ENCODE data around the gene GUCD1. TPM values are rescaled to one million over a fixed set of nuclear protein-coding genes. Genes with fewer than 3 reads are reported as not detected.

The GUCD1 gene
- total and polyA plus RNA-seq, 9 donors: 67.1 to 81.1 (median 72.5) TPM

DNA sequence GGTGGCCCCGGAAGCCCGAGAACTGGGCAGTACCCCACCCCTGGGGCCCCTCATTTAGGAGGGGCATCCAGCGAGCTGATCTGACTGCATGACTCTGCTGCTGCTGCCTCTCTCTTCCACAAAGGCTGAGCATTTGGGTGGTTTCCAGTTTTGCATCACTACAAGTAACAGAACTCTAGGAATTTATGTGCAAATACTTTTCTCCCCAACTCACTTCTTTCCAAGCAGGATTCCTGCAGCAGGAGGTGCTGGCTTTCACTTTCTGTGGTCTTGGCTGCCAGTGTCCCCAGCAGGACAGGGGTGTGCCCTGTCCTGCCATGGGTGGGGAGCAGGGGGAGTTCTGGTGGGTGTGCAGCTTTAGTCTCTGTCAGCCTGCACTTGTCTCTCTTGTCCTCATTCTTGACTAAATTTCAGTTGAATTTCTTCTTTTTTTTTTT is 38.6 kb downstream of the GUCD1 start:
- H3K4me1 ChIP-seq (ENCODE audit: control insufficient read depth, insufficient read depth, low read length): peaks cover 22% of the 10 kb centered on the region
- no peaks in the 10 kb centered on the region for H3K36me3 ChIP-seq (ENCODE audit: control insufficient read depth, insufficient read depth, low read length)
- H3K27me3 ChIP-seq (ENCODE audit: control insufficient read depth, insufficient read depth, low read length): no peaks in the 10 kb centered on the region
- no peaks in the 10 kb centered on the region for H3K9me3 ChIP-seq (replicated peaks; ENCODE audit: control insufficient read depth, low read depth, low read length)
- H3K4me3 ChIP-seq (ENCODE audit: low read length): no peak overlapping the region
- WGBS (ENCODE audit: insufficient coverage): 0% methylated on average over 1 of the region's 3 CpGs
- peak overlapping the region; percentile 2 for H3K27ac ChIP-seq (ENCODE audit: low read length)
- DNase-seq: peak; percentile 92

DNA sequence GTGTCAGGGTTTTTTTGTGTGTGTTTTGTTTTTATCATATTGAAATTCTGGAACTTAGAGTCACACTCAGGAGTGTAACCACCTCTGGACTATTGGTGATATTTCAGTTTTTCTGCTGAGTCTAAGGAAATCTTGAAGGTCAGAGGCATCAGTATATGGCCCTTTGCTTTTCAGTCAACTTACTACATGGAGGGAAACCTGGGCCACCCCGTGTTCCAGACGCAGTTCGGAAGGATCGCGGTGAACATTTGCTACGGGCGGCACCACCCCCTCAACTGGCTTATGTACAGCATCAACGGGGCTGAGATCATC is 40.0 kb downstream of the GUCD1 start:
- Histone ChIP-seq H3K4me3 (ENCODE audit: low read length) (no peak overlapping the region), H3K4me1 (ENCODE audit: control insufficient read depth, insufficient read depth, low read length) (peaks cover 32% of the 10 kb centered on the region), H3K27ac (ENCODE audit: low read length) (no peak overlapping the region), H3K36me3 (ENCODE audit: control insufficient read depth, insufficient read depth, low read length) (no peaks in the 10 kb centered on the region), H3K27me3 (ENCODE audit: control insufficient read depth, insufficient read depth, low read length) (no peaks in the 10 kb centered on the region), H3K9me3 (replicated peaks; ENCODE audit: control insufficient read depth, low read depth, low read length) (no peaks in the 10 kb centered on the region)
- no peak for DNase-seq
- WGBS (ENCODE audit: insufficient coverage): 89% methylated on average over 6 of the region's 8 CpGs

DNA sequence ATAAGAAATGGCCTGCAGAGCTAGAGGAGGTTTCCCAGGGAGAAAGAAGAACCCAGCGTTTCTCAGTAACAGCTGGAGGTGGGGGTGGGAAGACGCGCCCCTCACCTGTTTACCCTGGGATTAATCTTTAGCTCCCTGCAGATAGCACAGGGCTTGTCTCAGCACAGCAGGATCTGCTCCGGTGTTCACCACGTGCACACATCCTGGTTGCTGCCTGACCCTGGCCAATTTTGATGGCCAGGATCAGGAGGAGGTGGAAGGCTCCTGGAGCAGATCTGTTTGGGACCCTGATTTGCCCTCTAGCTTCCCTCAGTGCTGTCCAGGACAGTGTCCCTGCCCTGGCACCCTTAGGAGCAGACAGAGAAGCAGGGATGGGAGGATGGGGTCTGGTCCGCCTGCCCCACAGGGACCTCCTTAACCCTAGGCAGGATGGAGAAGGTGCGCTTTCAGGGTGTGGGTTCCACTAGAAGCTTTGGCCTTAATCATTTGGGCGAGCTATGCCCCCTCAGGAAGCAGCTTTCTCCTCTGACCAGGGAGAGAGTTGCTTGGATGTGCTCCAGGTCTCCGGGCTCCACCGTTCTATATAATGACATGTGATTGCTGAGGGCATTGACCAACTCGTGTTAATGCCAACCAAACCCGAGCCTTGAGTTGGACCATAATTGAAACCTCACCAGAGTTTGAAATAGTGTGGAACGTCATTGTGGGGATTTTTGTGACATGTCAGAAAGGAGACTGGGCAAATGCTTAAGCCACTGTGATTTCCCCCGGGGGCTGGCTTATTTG is 40.5 kb downstream of the GUCD1 start:
- H3K36me3 ChIP-seq (ENCODE audit: control insufficient read depth, insufficient read depth, low read length): no peaks in the 10 kb centered on the region
- WGBS (ENCODE audit: insufficient coverage): 68% methylated on average over 4 of the region's 14 CpGs
- no peak for DNase-seq
- H3K4me1 ChIP-seq (ENCODE audit: control insufficient read depth, insufficient read depth, low read length): peaks cover 29% of the 10 kb centered on the region
- no peaks in the 10 kb centered on the region for H3K27me3 ChIP-seq (ENCODE audit: control insufficient read depth, insufficient read depth, low read length)
- H3K4me3 ChIP-seq (ENCODE audit: low read length): no peak overlapping the region
- H3K9me3 ChIP-seq (replicated peaks; ENCODE audit: control insufficient read depth, low read depth, low read length): no peaks in the 10 kb centered on the region
- no peak overlapping the region for H3K27ac ChIP-seq (ENCODE audit: low read length)

DNA sequence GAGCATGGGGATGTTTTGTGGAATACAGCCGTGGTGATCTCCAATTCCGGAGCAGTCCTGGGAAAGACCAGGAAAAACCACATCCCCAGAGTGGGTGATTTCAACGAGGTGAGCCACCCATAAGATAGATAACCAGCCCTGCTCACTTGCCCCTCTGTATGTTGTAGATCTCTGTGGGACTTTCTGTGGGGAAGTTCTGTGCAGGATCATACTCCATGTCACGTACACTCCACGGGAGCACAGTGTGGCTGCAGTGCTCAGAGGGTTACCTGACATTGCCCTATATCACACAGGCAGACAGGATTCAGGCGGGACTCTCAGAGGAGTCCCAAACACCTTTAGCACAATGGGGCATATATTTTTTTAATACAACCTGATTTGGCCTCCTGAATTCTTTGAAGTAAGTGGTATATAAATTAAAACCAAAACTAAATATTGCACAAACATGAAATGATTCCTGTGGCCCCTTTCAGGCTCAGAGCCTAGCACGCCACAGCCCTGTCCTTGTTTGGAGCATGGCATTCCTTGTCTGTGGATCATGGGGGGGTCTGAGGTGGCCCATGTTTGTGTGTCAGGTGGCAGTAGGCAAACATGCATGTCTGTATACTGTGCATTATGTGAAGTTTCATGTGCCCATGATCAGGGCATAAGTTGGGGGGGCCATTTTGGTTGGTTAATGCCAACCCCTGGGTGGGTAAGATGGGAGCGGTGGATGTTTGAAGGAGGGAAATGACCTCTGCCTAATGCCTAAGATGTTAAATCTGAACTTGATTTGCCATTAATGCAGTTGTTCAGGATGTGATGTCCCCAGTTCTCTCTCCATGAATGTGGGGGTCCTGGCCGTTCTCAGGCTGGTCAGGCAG is 41.3 kb downstream of the GUCD1 start:
- Histone ChIP-seq H3K9me3 (replicated peaks; ENCODE audit: control insufficient read depth, low read depth, low read length) (no peaks in the 10 kb centered on the region), H3K27me3 (ENCODE audit: control insufficient read depth, insufficient read depth, low read length) (no peaks in the 10 kb centered on the region), H3K27ac (ENCODE audit: low read length) (no peak overlapping the region), H3K36me3 (ENCODE audit: control insufficient read depth, insufficient read depth, low read length) (no peaks in the 10 kb centered on the region), H3K4me3 (ENCODE audit: low read length) (no peak overlapping the region), H3K4me1 (ENCODE audit: control insufficient read depth, insufficient read depth, low read length) (peaks cover 27% of the 10 kb centered on the region)
- WGBS (ENCODE audit: insufficient coverage): 77% methylated on average over 4 of the region's 9 CpGs
- no peak for DNase-seq

GRCh38 chr22:24512043-24512442 is 42.9 kb downstream of the GUCD1 start:
- no peak overlapping the region for H3K27ac ChIP-seq (ENCODE audit: low read length)
- peaks cover 29% of the 10 kb centered on the region for H3K4me1 ChIP-seq (ENCODE audit: control insufficient read depth, insufficient read depth, low read length)
- DNase-seq: no peak
- 60% methylated on average over 1 of the region's 3 CpGs for WGBS (ENCODE audit: insufficient coverage)
- H3K9me3 ChIP-seq (replicated peaks; ENCODE audit: control insufficient read depth, low read depth, low read length): no peaks in the 10 kb centered on the region
- H3K4me3 ChIP-seq (ENCODE audit: low read length): no peak overlapping the region
- H3K36me3 ChIP-seq (ENCODE audit: control insufficient read depth, insufficient read depth, low read length): no peaks in the 10 kb centered on the region
- peaks cover 4% of the 10 kb centered on the region for H3K27me3 ChIP-seq (ENCODE audit: control insufficient read depth, insufficient read depth, low read length)

DNA sequence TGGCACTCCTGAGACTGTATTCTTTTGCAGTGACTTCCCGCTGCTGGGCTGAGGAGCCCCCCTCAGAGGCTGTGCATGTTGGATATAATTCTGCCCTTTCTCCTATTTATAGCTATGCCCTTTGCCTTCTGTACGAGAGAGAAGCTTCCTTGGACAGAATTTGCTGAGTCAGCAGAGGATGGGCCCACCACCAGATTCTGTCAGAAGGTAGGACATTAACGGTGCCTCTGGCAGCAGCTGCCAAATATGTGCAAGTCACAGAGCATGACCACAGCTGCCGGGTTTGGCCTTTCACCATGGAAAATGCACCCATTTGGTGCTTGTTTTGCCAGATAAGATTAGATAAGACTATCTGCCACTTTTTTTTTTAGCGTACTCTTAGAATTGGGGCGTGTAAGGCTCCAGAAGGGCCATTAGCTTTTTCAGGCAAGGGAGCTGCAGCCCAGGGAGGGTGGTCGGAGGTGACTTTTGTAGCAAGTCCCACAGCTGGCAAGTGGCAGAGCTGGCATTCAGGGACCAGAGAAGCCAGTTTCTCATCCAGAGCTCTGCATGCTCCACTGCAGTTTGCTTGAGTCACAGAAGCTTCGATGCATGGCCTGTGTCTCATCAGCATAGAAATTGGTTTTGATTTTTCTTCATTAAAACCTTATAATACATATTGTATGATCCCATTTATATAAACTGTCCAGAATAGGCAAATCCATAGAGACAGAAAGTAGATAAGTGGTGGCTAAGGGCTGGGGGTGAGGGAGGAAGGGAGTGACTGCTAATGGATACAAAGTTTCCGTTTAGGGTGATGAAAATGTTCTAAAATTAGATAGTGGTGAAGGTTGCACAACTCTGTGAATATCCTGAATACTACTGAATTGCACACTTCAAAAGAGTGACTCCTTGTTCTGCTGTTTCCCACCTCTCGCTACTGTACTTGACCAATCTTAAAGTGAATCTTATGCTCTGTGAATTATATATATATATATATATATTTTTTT is 44.0 kb downstream of the GUCD1 start:
- H3K9me3 ChIP-seq (replicated peaks; ENCODE audit: control insufficient read depth, low read depth, low read length): no peaks in the 10 kb centered on the region
- no peak overlapping the region for H3K4me3 ChIP-seq (ENCODE audit: low read length)
- 50% methylated on average over 7 of the region's 10 CpGs for WGBS (ENCODE audit: insufficient coverage)
- peak; percentile 54 for DNase-seq
- peaks cover 4% of the 10 kb centered on the region for H3K27me3 ChIP-seq (ENCODE audit: control insufficient read depth, insufficient read depth, low read length)
- no peak overlapping the region for H3K27ac ChIP-seq (ENCODE audit: low read length)
- no peaks in the 10 kb centered on the region for H3K36me3 ChIP-seq (ENCODE audit: control insufficient read depth, insufficient read depth, low read length)
- H3K4me1 ChIP-seq (ENCODE audit: control insufficient read depth, insufficient read depth, low read length): peaks cover 24% of the 10 kb centered on the region

- Histone ChIP-seq H3K36me3 (ENCODE audit: control insufficient read depth, insufficient read depth, low read length) (no peaks in the 10 kb centered on the region), H3K27ac (ENCODE audit: low read length) (no peak overlapping the region), H3K9me3 (replicated peaks; ENCODE audit: control insufficient read depth, low read depth, low read length) (no peaks in the 10 kb centered on the region), H3K4me3 (ENCODE audit: low read length) (no peak overlapping the region), H3K4me1 (ENCODE audit: control insufficient read depth, insufficient read depth, low read length) (peaks cover 15% of the 10 kb centered on the region), H3K27me3 (ENCODE audit: control insufficient read depth, insufficient read depth, low read length) (peaks cover 5% of the 10 kb centered on the region)
- DNase-seq: no peak
- WGBS (ENCODE audit: insufficient coverage): no CpG with 5 or more reads among the region's 7 CpGs
These were observed 47.2 kb downstream of the GUCD1 start for GRCh38 chr22:24507716-24508115.

DNA sequence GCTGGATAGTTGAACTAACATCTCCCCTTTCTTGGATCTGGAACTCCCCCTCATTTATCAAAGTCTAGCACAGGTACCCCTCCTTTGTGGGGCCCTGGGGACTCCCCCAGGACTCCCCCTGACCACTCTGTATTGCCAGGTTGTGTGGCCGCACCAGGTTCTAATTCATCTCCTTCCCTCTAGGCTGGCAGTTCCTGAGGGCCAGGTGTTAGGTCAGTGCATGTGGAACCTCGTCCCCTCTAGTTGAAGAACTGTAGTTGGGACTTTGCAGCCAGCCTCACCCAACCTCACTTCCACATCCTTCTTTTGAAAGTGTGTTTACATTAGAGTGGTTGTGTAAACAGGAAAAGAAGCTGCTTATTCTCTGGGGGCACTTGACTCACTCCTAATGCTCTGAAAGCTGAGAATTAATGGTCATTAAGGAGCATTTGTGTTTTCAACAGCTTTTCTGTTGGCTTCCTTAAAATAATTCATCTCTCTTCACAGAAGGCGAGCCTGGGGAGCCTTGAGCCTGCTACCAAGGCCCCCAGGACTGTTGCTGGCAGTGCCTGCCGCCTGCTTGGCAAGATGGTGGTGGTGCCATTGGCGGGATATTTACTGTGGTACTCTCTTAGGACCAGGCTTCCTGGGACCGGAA is 48.0 kb downstream of the GUCD1 start:
- peaks cover 5% of the 10 kb centered on the region for H3K27me3 ChIP-seq (ENCODE audit: control insufficient read depth, insufficient read depth, low read length)
- H3K4me1 ChIP-seq (ENCODE audit: control insufficient read depth, insufficient read depth, low read length): peaks cover 12% of the 10 kb centered on the region
- no peaks in the 10 kb centered on the region for H3K9me3 ChIP-seq (replicated peaks; ENCODE audit: control insufficient read depth, low read depth, low read length)
- no peaks in the 10 kb centered on the region for H3K36me3 ChIP-seq (ENCODE audit: control insufficient read depth, insufficient read depth, low read length)
- H3K27ac ChIP-seq (ENCODE audit: low read length): no peak overlapping the region
- no peak overlapping the region for H3K4me3 ChIP-seq (ENCODE audit: low read length)
- no peak for DNase-seq
- WGBS (ENCODE audit: insufficient coverage): 0% methylated on average over 1 of the region's 6 CpGs

GRCh38 chr22:24504956-24505736 is 49.8 kb downstream of the GUCD1 start:
- Histone ChIP-seq H3K27ac (ENCODE audit: low read length) (no peak overlapping the region), H3K27me3 (ENCODE audit: control insufficient read depth, insufficient read depth, low read length) (peaks cover 5% of the 10 kb centered on the region), H3K9me3 (replicated peaks; ENCODE audit: control insufficient read depth, low read depth, low read length) (no peaks in the 10 kb centered on the region), H3K4me1 (ENCODE audit: control insufficient read depth, insufficient read depth, low read length) (peaks cover 11% of the 10 kb centered on the region), H3K36me3 (ENCODE audit: control insufficient read depth, insufficient read depth, low read length) (no peaks in the 10 kb centered on the region), H3K4me3 (ENCODE audit: low read length) (no peak overlapping the region)
- WGBS (ENCODE audit: insufficient coverage): no CpG with 5 or more reads among the region's 3 CpGs
- no peak for DNase-seq

All from muscle of leg (tissue), 11 donors.